ENCODE data around the gene CREBZF. TPM values are rescaled to one million over a fixed set of nuclear protein-coding genes. Genes with fewer than 3 reads are reported as not detected.

CREBZF gene
- total RNA-seq, 4 donors from 2014 or later = 72.9 to 125 (median 106) TPM

DNA sequence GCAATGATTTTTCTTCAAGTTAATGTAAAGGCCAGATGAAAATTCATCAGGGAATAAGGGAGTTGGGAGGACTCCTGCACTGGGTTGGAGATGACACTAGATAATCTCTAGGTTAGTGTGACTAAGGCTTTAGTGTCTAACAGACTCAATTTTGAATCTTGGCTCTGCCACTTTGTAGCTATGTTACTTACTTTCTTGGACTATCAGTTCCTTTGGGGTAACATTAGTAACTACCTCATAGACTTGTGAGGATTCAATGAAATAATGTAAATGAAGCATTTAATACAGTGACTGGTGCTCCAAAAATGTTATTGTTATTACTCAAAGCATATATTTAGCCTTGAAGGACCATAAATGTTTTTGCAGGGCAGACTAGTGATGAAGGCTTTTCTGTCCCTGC is 30.6 kb upstream of the CREBZF start:
- no peak for DNase-seq
- Histone ChIP-seq H3K4me1 (no peaks in the 10 kb centered on the region), H3K4me3 (replicated peaks in 1 of 3) (no peak overlapping the region), H3K36me3 (no peaks in the 10 kb centered on the region), H3K9me3 (no peaks in the 10 kb centered on the region), H3K27me3 (no peaks in the 10 kb centered on the region), H3K27ac (no peak overlapping the region)
- TF ChIP-seq, protein P1, sequence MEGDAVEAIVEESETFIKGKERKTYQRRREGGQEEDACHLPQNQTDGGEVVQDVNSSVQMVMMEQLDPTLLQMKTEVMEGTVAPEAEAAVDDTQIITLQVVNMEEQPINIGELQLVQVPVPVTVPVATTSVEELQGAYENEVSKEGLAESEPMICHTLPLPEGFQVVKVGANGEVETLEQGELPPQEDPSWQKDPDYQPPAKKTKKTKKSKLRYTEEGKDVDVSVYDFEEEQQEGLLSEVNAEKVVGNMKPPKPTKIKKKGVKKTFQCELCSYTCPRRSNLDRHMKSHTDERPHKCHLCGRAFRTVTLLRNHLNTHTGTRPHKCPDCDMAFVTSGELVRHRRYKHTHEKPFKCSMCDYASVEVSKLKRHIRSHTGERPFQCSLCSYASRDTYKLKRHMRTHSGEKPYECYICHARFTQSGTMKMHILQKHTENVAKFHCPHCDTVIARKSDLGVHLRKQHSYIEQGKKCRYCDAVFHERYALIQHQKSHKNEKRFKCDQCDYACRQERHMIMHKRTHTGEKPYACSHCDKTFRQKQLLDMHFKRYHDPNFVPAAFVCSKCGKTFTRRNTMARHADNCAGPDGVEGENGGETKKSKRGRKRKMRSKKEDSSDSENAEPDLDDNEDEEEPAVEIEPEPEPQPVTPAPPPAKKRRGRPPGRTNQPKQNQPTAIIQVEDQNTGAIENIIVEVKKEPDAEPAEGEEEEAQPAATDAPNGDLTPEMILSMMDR (IDR thresholded peaks at IDR 0.05) = no peak
- TF ChIP-seq POLR2A (IDR thresholded peaks at IDR 0.05) = no peak
- intact Hi-C loops (cut with DNase I) = no loop called here

DNA sequence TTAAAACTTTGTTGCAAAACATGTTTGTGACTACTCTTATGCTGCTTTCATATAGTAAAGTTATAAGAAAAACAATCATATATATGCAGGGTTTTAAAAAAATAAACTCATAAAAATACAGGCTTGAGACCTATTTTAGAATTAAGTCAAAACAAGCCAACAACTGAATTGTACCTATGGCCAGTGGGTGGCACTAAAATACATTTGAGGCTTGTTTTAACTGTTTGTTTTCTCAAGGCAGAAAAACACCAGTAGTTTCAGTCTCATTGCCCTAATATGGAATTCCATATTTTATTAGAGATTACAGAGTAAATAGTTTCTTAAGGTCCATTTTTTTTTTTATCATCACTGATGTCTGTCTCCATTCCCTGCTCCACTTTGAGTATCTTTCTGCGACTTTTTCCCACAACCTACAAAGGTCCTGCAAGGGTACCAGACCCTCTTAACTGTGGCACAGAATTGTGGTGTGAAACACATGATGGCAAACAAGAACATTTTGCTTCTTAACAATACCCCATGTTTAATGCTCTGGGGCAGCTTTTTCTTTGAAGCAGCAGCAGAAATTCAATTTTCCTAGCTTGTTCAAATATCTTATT is 29.6 kb upstream of the CREBZF start:
- DNase-seq = no peak
- H3K27ac ChIP-seq = no peak overlapping the region
- no peaks in the 10 kb centered on the region for H3K36me3 ChIP-seq
- no peaks in the 10 kb centered on the region for H3K4me1 ChIP-seq
- intact Hi-C loops (cut with DNase I) = no loop called here
- H3K4me3 ChIP-seq (replicated peaks in 1 of 3) = no peak overlapping the region
- no peaks in the 10 kb centered on the region for H3K9me3 ChIP-seq
- no peak for TF ChIP-seq POLR2A (IDR thresholded peaks at IDR 0.05)
- TF ChIP-seq, protein P1 (IDR thresholded peaks at IDR 0.05) = peak in 2 of 6 experiments; percentile 19 to 29
- H3K27me3 ChIP-seq = no peaks in the 10 kb centered on the region
- WGBS, 2 donors = 98 to 100% methylated on average over 1 of the region's 1 CpG

DNA sequence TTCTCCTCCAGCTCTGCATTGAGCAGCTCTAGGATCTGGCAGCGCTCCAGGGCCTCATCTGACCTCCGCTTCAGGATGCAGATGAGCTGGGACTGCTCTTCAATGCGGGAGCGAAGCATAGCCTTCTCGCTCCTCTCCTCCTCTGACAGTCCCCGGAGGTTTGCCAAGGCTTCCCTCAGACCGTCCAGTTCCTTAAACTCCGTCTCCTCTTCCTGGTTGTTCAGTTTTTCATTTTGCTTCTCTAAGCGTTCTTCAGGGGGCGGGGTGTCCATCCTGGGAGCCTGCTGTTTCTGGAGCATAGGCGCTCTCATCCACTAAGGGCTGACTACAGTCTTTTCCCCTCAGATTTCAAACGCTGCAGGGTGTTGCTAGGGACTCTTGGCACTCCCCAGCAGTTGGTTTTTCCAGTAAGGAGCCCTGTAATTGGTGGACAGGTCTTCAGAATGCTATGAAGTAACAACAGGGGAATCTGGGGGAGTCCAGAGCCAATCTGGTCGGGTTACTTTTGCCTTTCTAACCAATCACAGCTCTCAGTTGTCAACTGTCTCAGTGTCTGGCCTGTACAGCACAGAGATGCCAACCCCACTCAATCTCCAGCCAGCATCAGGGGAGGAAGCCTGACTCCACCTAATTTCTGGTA is 21.0 kb upstream of the CREBZF start, which contains the start of gene CCDC89:
Gene CCDC89 (minus strand): TSS at position 376 of the 640 bp plus-strand sequence. CDS start 65 bp downstream, at position 311.
- H3K4me1 ChIP-seq = peaks cover 4 to 5% of the 10 kb centered on the region in 2 donors
- intact Hi-C loops (cut with DNase I) = no loop called here
- H3K27me3 ChIP-seq = no peaks in the 10 kb centered on the region
- WGBS, 2 donors = 50 to 59% methylated on average over 13 of the region's 13 CpGs
- peak within 1 kb of the TSS in 1 of 3 donors; percentile 7 for H3K4me3 ChIP-seq (replicated peaks in 1 of 3)
- no peak within 1 kb of the TSS for H3K27ac ChIP-seq
- TF ChIP-seq POLR2A (IDR thresholded peaks at IDR 0.05) = no peak
- TF ChIP-seq, protein P1 (IDR thresholded peaks at IDR 0.05) = no peak
- peak; percentile 15 to 22 for DNase-seq
- H3K9me3 ChIP-seq = no peaks in the 10 kb centered on the region
- H3K36me3 ChIP-seq = no peaks in the 10 kb centered on the region

DNA sequence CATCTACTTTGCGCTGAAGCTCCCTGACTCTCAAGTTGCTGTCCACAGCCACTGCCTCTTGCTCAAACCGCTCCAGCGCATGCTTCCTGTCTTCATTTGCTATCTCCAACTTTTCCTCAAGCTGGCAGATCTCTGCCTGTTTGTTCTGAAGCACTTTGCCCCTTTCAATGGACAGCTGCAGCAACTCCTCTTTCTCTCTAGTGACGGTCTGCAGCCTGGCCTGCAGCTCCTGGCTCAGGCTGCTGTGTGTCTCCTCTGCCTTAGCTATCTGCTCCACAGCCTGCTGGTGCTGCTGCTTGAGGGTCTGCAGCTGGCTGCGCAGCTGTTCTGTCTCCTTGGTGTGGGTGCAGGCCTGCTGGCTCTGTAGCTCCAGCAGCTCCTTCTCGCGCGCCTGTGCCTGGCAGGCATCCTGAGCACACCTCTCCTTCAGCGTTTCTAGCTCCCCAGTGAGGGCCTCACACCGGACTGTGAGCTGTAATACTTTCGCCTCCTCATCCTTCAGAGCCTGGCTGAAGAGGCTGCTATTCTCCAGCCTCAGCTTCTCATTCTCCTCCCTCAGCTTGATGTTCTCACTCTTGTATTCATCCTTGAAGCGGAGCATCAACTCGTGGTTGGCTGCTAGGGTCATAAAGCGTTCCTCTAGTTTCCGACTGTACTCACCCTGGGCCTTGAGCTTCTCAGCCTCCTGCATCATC is 20.3 kb upstream of the CREBZF start:
- peaks cover 4 to 5% of the 10 kb centered on the region in 2 donors for H3K4me1 ChIP-seq
- intact Hi-C loops (cut with DNase I) = no loop called here
- H3K9me3 ChIP-seq = no peaks in the 10 kb centered on the region
- WGBS, 2 donors = 68 to 72% methylated on average over 15 of the region's 15 CpGs
- no peak for TF ChIP-seq POLR2A (IDR thresholded peaks at IDR 0.05)
- TF ChIP-seq, protein P1 (IDR thresholded peaks at IDR 0.05) = no peak
- DNase-seq = no peak
- H3K36me3 ChIP-seq = no peaks in the 10 kb centered on the region
- H3K27me3 ChIP-seq = no peaks in the 10 kb centered on the region
- H3K27ac ChIP-seq = no peak overlapping the region
- peak overlapping the region in 1 of 3 donors; percentile 7 for H3K4me3 ChIP-seq (replicated peaks in 1 of 3)
